ENCODE data around the gene NR5A1.

The NR5A1 gene

GRCh38 chr9:124493794-124494479 is 13.3 kb downstream of the NR5A1 start:
- TF ChIP-seq, protein P1, sequence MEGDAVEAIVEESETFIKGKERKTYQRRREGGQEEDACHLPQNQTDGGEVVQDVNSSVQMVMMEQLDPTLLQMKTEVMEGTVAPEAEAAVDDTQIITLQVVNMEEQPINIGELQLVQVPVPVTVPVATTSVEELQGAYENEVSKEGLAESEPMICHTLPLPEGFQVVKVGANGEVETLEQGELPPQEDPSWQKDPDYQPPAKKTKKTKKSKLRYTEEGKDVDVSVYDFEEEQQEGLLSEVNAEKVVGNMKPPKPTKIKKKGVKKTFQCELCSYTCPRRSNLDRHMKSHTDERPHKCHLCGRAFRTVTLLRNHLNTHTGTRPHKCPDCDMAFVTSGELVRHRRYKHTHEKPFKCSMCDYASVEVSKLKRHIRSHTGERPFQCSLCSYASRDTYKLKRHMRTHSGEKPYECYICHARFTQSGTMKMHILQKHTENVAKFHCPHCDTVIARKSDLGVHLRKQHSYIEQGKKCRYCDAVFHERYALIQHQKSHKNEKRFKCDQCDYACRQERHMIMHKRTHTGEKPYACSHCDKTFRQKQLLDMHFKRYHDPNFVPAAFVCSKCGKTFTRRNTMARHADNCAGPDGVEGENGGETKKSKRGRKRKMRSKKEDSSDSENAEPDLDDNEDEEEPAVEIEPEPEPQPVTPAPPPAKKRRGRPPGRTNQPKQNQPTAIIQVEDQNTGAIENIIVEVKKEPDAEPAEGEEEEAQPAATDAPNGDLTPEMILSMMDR (IDR thresholded peaks at IDR 0.05; ENCODE audit: insufficient read depth, missing control alignments), result no peak
- DNase-seq (ENCODE audit: insufficient read length, low spot score), result no peak
- FAIRE-seq, result no peak

- FAIRE-seq, result no peak
- no peak for DNase-seq (ENCODE audit: insufficient read length, low spot score)
Measured at GRCh38 chr9:124493218-124493617, 14.0 kb downstream of the NR5A1 start.

DNA sequence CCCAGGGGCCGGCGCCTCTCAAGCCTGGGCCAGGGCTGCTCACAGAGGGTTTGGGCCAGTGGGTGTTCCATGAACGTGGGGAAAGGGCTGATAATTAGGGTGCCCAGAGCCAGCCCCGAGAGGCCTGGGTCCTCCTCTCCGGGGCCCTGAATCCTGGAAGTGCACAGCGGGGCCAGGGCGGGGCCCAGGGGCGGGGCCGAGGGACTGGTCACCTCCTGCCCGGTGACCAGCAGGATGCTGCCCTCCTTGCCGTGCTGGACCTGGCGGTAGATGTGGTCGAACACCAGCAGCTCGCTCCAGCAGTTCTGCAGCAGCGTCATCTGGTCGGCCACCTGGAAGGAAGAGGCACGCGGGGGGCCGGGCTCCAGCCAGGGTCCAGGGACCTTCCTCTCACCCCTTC is 14.4 kb downstream of the NR5A1 start:
- no peak for DNase-seq (ENCODE audit: insufficient read length, low spot score)
- no peak for FAIRE-seq
- TF ChIP-seq, protein P1 (IDR thresholded peaks at IDR 0.05; ENCODE audit: insufficient read depth, missing control alignments), result no peak

More at GRCh38 chr9:124493218-124493617, 14.0 kb downstream of the NR5A1 start:
- TF ChIP-seq, protein P1 (IDR thresholded peaks at IDR 0.05; ENCODE audit: insufficient read depth, missing control alignments), result no peak

- TF ChIP-seq, protein P1 (IDR thresholded peaks at IDR 0.05; ENCODE audit: insufficient read depth, missing control alignments), result no peak
- no peak for FAIRE-seq
- DNase-seq (ENCODE audit: insufficient read length, low spot score), result no peak
Measured at GRCh38 chr9:124491049-124491975, 15.9 kb downstream of the NR5A1 start.

- no peak for FAIRE-seq
- DNase-seq (ENCODE audit: insufficient read length, low spot score), result no peak
- TF ChIP-seq, protein P1 (IDR thresholded peaks at IDR 0.05; ENCODE audit: insufficient read depth, missing control alignments), result no peak
Measured at GRCh38 chr9:124490004-124490403, 17.2 kb downstream of the NR5A1 start.

GRCh38 chr9:124489222-124489621 is 18.0 kb downstream of the NR5A1 start:
- TF ChIP-seq, protein P1 (IDR thresholded peaks at IDR 0.05; ENCODE audit: insufficient read depth, missing control alignments), result no peak
- no peak for DNase-seq (ENCODE audit: insufficient read length, low spot score)
- FAIRE-seq, result no peak

Measured in D721Med (cell line).